ENCODE results near the gene POU3F2.

POU3F2 gene

DNA sequence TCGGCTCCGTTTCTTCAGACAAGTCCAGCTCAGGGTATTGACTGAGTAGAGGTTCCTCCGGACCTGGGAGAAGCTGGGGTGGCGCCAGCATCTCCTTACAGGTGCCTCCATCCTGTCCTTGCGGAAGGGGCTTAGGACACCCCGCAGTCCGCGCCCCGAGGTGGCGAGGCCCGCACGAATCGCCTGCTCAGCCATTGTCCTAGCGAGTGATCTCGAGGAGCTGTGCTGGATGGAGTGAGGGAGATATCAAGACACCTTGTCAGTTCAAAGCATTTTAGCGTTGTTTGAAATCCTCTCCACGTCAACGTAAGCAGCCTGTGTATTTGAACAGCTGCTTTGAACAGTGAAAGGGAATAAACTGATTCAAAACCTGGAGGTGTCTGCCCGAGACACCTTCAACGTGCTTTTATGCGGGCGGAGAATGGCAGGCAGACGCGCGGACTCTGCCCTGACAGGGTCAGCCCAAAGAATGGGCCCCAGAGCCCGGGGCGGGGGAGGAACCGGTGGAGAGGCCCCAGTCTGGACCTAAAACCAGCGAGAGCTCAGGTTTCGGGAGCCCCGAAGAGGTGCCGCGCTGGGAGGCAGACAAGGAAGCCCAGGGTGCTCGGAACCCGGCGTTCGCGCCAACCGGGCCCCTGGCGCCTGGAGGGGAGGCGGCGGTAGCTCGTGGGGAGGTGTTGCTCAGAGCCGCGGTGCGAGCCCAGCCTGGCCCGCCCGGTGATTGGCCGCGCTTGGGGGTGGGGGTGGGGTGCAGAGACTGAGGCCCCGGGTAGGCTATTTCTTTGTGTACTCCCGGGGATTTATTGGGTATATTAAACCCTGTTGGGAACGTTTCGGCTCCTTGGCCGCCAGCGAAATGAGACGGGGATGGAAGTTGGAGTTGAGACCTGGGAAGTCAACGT is 3.1 kb upstream of the POU3F2 start:
- no peak for DNase-seq

DNA sequence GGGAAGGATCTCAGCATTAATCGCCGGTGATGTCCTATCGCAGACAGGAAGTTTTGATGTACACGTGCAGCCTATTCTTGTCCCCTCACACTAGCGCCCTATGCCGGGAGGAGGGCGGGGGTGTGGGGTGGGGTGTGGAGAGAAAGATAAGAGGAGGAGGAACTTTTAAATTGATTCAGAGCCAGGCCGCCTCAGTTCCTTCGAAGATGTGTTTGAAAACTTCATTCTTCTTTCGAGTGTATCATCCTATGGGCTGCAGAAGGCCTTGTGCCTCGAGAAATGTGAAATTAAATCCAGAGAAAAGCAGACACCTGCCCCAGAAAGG is 2.5 kb upstream of the POU3F2 start:
- DNase-seq, result no peak

DNA sequence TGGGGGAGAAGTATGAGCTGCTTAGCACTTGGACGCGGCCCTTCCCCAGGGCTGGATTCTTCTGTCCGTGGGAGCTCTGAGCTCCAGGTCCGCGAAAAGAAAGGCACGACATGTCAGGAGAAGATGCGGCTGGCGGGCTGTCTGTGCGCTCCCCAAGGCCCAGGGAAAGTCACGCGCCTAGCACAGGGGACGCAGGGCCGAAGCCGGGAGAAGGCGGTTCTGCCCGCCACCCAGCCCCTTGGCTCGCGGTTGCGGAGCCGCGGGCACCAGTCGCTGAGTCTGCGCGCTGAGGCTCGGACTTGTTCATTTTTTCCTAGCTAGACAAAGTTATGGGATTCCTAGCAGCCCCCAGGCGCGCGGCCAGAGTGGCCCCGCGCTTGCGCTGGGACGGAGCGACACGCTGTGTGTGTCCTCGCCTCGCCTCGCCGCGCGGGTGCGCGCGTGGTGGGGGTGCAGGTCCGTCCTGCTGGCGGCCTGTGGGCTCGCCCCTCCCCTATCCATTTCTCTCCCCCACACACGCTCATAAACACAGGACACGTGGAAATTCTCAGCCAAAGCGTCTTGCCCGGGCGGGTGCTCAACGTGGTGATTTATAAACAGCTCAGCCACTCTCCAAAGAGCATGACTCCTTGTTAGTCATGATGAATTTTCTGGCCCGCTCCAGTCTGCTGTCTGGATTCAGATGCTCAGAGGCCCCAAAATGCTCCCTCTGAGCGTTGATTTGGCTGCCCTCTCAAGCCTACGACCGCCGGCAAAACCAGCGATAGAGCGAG is 1.9 kb upstream of the POU3F2 start:
- no peak for DNase-seq

DNA sequence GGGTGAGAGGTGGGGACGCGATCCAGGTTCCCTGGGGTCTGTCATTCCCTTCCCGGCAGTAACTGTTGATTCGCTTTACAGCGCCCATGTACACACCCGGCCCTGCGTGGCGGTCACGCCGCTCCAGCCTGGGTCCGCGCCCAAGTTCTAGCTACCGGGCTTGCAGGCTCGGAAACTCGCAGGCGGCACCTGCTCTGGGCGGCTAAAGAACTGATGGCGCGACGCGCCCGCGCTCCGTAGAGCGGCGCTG is 1.4 kb upstream of the POU3F2 start:
- DNase-seq, result no peak

DNA sequence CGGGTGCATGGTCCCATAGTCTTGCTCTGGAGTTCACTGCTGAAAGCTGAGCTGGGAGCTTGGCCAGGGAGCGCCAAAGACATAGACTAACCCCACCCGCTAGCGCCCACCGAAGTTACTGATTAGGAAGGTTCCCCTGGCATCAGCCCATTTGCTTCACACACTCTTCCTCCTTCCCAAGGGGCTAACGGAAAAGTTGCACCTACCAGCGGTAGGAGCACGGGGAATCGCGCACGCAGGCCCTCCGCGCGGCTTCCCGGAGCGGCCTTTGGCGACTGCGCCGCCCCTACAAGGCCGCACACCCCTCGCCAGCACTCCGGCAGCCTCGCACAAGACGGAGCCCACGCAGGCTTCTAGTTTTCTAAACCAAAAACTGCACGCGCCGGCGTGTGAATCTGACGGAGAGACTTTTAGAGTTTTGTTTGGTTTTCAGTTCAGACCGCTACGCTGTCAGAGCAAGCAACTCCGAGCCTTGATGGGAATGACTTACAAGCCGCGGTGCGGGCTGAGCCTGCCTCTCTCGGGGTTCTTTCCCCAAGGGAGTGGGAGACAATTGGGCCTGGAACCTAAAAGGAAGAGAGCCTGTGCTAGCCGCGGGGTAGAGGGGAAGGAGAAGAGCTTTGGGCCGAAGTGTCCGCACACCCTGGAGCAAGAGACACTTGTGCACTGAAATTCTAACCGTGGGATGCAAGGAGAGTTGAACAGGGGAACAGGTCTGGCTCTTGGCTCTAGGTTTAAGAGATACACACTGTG is 891 bp upstream of the POU3F2 start:
- no peak for DNase-seq

DNA sequence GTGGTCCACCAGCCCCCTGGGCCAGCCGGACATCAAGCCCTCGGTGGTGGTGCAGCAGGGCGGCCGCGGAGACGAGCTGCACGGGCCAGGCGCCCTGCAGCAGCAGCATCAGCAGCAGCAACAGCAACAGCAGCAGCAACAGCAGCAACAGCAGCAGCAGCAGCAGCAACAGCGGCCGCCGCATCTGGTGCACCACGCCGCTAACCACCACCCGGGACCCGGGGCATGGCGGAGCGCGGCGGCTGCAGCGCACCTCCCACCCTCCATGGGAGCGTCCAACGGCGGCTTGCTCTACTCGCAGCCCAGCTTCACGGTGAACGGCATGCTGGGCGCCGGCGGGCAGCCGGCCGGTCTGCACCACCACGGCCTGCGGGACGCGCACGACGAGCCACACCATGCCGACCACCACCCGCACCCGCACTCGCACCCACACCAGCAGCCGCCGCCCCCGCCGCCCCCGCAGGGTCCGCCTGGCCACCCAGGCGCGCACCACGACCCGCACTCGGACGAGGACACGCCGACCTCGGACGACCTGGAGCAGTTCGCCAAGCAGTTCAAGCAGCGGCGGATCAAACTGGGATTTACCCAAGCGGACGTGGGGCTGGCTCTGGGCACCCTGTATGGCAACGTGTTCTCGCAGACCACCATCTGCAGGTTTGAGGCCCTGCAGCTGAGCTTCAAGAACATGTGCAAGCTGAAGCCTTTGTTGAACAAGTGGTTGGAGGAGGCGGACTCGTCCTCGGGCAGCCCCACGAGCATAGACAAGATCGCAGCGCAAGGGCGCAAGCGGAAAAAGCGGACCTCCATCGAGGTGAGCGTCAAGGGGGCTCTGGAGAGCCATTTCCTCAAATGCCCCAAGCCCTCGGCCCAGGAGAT is 1.0 kb downstream of the POU3F2 start:
- DNase-seq, result no peak

DNA sequence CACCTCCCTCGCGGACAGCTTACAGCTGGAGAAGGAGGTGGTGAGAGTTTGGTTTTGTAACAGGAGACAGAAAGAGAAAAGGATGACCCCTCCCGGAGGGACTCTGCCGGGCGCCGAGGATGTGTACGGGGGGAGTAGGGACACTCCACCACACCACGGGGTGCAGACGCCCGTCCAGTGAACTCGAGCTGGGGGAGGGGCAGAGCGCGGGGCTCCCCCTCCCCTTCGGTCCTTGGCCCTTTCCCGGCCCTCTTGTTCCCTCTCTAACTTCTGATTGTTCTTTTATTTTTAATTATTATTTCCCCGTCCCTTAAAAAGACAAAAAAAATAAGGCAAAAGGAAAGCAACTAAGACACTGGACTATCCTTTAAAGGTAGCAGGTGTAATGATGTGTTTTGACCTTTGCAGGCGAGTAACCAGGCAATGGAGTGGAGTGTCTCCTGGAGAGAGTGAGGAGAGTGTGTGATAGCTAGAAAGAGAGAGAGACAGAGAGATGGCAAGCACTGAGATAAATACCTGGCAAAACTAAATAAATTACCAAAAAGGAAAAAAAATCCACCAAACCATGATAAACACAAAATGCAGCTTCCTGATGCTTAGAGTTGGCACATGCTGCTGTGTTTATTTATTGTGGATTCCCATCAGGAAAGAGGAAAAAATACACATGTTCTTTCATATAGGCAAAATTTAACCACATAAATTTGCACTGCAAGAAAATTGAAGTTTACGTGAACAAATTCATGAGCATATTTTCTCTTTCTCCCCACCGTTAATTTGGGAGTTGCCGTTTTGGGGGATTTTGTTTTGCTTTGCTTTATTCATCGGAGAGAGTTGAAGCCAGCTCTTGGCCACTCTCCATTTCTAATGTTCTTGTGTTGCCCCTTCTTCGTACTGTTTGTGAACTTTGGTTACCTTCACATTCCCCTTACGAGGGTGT is 1.9 kb downstream of the POU3F2 start:
- no peak for DNase-seq

DNA sequence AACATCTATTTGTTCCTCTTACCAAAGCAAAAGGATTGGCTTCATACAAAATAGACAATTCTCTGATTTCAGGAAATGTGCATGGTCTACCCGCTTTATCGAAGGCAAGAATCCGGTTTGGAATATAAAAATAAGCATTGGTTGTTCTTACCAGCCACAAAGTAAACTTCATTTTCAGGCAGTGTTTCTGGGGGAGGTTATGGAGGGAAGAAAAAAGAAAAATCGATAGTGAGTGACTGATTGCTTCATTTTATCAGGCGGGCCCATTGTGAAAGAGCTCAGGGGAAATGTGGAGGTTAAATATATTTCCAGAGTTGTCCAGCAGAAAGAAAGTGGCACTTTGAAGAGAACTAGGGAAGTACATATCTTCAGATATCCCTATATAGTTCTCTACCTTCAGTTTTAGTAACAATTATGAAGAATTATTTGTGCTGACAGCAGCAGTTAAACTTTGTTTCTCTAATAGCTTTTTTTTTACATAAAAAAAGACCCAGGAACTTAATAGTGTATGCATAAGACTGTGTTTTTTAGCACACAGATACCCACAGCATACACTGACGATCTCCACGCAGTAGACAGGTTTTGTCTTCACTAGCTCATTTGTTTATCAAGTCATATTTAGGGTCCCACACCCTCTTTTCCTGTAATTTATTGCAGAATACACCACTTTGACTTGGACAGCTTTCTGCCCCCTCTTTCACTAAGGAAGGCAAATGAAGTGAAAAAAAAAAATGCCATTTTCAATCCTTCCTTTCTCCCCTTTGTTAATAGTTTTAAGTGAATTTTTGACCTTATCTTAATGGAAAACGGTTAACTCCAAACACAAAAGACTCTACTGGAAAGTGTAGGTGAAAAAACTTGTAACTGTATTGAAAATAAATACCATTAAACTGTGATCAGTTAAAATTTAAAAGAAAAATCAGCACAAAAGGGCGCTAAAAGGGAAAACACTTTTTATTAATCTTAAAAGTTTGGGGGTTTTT is 2.9 kb downstream of the POU3F2 start:
- no peak for DNase-seq

DNA sequence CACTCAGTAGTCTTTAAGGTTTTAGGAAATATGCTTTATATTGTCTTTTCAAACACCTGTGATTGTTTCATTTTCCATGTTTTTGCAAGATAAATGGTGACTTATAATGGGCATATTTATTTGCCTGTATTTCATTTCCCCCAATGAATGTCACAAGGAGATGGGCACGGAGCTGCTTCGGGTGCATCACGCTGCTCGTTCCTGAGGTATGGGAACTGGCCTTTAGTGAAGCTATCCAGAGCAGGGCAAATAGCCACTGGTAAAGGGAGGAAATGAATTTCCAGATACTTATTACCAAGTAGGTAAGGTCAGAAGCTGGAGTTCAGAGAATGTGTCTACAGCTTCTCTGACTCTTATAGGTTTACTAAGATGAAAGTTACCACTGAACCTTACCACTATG is 3.7 kb downstream of the POU3F2 start:
- no peak for DNase-seq

DNA sequence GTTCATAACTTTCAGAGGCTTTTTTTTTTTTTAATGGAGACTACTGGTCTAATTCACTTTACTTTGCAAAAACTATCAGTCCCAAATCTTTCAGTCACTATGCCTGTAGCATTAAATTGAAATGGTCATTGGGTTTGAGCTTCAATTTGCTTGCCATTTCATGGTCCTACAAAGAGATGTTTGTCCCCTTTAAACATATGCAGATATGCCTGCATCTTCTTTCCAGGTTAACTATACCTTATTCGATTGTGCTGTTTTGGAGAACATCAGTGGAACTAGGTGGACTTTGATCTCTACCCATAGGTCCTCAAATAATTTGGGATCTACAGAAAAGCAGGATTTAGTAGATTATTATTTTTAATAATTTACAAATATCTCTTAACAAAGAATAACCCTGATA is 4.6 kb downstream of the POU3F2 start:
- no peak for DNase-seq

DNA sequence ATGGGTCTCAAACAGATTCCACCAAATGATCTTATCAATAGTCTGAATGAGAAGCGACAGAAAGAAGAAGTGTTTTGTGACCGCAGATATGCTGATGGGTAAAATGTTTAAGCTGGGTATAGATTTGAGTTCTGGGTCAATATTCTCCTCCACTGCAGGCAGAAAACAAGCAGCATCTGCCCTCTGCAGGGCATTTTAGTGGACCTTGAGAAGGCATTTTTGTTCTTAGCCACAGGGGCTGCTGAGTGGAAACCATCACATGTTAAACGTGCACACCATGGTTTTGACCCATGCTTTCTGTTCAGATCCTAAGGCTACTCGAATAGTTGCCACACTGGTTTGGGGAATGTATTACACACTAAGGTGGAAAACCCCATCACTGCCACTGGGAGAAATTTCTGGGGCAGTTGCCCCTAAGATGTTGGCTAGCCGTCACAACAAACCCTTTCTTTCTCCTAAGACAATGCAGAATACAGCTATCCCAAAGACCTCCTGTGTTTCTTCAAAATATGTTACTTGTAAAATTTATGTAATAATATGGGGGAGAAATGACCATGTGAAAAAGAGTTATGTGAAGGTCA is 5.5 kb downstream of the POU3F2 start:
- DNase-seq, result no peak

DNA sequence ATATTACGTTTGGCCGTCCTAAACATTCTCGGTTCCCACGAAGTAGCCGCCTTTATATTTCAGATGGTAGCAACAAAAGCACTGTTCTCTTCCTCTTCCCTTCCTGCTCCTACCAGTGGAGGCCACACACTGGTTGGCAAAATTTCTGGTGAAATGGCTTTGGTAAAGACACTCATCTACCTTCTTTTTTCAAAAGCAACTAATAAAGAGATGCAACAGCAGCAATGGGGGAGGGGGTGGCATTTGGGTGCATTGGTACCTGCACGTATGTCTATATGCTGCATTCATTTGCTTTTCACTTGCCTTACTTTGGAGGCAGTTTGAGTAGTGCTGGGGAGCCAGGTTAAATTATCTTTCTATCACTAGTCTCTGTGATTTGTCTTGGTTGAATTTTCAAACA is 6.0 kb downstream of the POU3F2 start:
- DNase-seq, result no peak

DNA sequence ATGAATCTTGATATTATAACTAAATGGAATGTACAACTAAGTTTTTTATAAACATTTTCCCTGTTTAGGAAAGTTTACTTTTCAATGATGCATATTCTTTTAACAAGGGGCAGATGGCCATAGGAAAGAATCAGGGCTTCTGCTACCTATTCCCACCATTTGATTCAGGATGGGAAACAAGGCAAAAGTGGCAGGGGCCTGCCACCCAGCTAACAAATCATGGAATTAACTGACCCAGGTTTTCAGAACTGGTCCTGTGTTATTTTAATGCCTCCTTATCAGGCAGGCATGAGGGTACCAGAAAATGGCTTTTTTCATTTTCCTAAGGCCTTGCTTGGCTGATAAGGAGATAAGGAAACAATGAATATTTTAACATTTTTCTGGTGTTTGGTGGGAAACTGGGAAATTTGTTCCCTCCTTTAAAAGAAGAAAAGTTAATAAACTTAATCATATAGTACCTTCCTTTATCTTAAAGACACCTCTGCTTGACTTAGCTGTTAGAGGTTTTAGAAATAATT is 6.7 kb downstream of the POU3F2 start:
- DNase-seq, result no peak

DNA sequence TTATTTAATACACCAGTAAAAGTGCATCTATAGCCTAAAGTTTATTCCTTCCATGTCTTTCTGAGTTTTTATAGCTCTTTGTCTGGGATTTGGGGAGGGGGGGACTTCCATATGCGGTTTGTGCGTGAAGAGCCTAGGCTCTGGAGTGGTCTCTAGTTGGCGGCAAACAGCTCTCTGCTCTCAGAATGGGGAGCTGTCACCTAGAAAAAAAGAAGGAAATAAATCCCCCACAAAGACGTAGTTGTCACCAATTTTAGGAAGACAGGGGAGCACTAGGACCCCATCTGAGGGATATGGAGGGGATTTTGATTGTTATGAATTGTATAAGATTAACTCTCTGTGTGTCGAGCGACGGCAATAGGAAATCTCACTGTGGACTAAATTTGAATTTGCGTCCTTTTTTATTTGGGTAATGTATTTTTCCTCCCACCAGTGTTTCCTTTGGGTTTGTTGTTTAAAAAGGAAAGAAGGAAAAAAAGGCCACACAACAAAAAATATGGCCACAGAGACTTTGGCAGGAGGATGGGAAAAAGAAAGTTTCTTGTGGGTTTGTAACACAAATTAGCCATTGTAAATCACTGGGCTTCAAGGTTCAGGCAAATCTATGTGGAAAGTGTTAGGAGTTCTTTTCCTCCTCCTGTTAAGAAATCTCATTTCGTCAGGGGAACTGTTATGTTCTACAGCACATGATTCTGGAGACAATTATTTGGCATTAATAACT is 7.4 kb downstream of the POU3F2 start:
- DNase-seq, result no peak

DNA sequence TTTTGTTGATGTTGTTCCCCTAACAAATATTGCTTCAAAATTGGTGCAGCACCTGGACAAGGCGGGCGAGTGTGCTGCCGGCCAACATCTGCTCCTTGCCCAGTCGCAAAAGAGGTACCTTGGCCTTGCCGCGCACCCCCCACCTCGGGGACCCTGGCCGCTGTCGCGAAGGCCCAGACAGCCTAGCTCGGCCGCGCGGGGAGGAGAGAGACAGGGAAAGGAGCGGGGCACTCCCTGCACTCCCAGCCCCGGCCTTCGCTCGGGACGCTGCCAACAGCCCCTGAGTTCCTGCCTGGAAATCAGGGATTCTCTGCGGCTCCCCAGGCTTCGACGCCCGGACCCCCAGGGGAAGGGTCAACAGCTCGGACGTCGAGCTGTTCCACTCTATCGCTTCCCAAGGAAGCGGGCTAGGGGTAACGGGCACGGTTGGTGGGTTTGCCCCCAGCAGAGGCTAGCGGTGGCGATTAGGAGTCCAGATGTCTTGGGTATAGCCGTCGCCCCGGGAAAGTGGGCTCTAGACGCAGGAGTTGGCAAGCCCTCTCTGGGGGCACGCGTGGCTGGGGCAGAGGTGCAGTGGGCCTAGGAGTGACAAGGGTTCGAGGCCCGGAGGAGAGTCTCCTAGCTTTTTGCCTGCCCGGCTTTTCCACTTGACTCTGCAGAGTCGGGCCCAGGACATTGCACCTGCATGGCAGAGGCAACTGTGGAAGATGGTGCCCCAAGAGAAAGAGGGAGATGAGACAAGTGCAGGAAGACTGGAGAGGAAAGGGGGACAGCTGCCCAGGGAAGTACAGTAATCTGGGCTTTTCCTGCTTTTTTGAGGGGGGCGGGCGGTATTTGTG is 8.2 kb downstream of the POU3F2 start:
- no peak for DNase-seq

DNA sequence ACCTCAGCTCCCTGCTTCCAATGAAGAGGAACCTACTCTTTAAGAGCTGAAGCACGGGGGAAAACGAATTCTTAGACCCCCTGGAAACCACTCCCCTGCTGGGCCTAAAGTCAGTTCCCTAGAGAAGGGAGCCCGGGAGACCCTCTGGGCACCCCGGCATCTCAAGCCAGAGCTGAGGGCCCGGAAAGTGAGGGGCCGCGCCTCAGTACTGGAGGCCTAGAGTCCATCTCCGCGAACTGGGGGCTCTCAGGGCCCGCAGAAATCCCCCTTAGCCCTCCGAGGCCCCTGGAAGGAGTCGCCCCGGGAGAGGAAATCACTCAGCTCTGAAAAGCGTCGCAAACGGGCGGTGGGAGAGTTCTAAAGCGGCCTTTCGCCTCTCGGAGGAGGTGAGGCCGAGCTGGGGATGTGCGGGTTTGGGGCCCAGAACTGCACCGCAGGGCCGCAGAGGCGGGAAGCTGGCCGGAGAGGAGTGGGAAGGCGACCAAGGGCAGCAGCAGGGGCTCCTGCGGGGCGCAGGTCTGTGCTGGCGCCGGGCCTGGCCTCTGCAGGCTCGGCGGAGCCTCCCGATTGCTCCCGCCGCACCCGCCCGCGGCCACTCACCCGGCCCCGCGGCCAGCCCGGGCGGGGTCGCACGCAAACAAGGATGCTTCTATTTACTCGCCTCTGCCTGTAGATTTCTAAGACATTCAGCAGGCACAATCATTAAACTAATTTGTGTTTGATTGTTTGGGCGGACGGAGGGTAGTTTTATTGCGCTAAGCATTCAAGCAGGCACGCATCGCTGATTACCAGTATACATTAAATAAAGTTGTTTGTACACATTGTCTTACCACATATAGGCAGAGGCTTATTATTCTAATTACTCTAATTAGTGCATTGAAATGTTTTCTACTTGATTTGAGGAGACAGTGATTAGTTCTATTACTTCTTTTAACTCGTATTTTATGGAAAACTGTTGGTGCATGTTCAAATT is 9.2 kb downstream of the POU3F2 start:
- no peak for DNase-seq
